Stimulated activated CD4-positive, alpha-beta T cell treated with anti-CD3 and anti-CD28 coated beads, Interleukin-4, amount 100 ng/mL, for 48 hours (primary cell): ENCODE measurements around the gene PDE4DIP.
"Not testable (repeated sequence)": the region's sequence is repeated elsewhere in the genome, so short reads cannot be mapped to it uniquely, and the experiment has no call there.

Experiments
- DNase-seq, 2 donors: peaks; one replicate each; pipeline ENCODE4 v3.0.0-alpha.2; 2020; ENCODE audit warnings: low read depth in 2 of 2

The PDE4DIP gene

GRCh38 chr1:148874408-148875388 lies 30.5 kb downstream of the PDE4DIP start:
- not testable (repeated sequence) for DNase-seq

- DNase-seq, result not testable (repeated sequence)
Observed at GRCh38 chr1:148879812-148880416, 35.7 kb downstream of the PDE4DIP start.

- DNase-seq, result not testable (repeated sequence)
Observed at GRCh38 chr1:148881261-148881660, 37.0 kb downstream of the PDE4DIP start.

GRCh38 chr1:148885219-148885618 lies 41.0 kb downstream of the PDE4DIP start:
- DNase-seq, result not testable (repeated sequence)

GRCh38 chr1:148886293-148886692 lies 42.1 kb downstream of the PDE4DIP start:
- not testable (repeated sequence) for DNase-seq

GRCh38 chr1:148888597-148888996 lies 44.4 kb downstream of the PDE4DIP start:
- not testable (repeated sequence) for DNase-seq

GRCh38 chr1:148889267-148890074 lies 45.2 kb downstream of the PDE4DIP start:
- not testable (repeated sequence) for DNase-seq

- not testable (repeated sequence) for DNase-seq
Observed at GRCh38 chr1:148890075-148890568, 45.9 kb downstream of the PDE4DIP start.

GRCh38 chr1:148894360-148895352 lies 50.4 kb downstream of the PDE4DIP start:
- not testable (repeated sequence) for DNase-seq

GRCh38 chr1:148900026-148900425 lies 55.8 kb downstream of the PDE4DIP start:
- DNase-seq, result not testable (repeated sequence)

- not testable (repeated sequence) for DNase-seq
Observed at GRCh38 chr1:148900691-148901090, 56.5 kb downstream of the PDE4DIP start.

GRCh38 chr1:148901150-148901952 lies 57.1 kb downstream of the PDE4DIP start:
- DNase-seq, result not testable (repeated sequence)

- DNase-seq, result not testable (repeated sequence)
Observed at GRCh38 chr1:148901953-148902341, 57.7 kb downstream of the PDE4DIP start.

- not testable (repeated sequence) for DNase-seq
Observed at GRCh38 chr1:148909219-148909826, 65.1 kb downstream of the PDE4DIP start.

- not testable (repeated sequence) for DNase-seq
Observed at GRCh38 chr1:148911303-148911928, 67.2 kb downstream of the PDE4DIP start.

GRCh38 chr1:148916222-148916621 lies 72.0 kb downstream of the PDE4DIP start:
- not testable (repeated sequence) for DNase-seq

- DNase-seq, result not testable (repeated sequence)
Observed at GRCh38 chr1:148916695-148917348, 72.6 kb downstream of the PDE4DIP start.

GRCh38 chr1:148918836-148919447 lies 74.7 kb downstream of the PDE4DIP start:
- DNase-seq, result not testable (repeated sequence)
